GM19395 (cell line): ENCODE measurements around the gene ATG10.
"Not testable (repeated sequence)": the region's sequence is repeated elsewhere in the genome, so short reads cannot be mapped to it uniquely, and the experiment has no call there.

Source experiments
- ATAC-seq: cut with Tn5 transposase; IDR thresholded peaks from one replicate; pipeline ENCODE4 v1.9.1; 2021; ENCODE audit warnings: mild to moderate bottlenecking, moderate library complexity; ENCODE audit not compliant: unreplicated experiment

The ATG10 gene

GRCh38 chr5:82273426-82273825 lies 301.6 kb downstream of the ATG10 start:
- ATAC-seq: not testable (repeated sequence)

- ATAC-seq: no peak
These were observed 302.8 kb downstream of the ATG10 start for GRCh38 chr5:82274343-82275211.

GRCh38 chr5:82275216-82275664 lies 303.4 kb downstream of the ATG10 start:
- no peak for ATAC-seq

GRCh38 chr5:82276800-82277612 lies 305.2 kb downstream of the ATG10 start:
- no peak for ATAC-seq

GRCh38 chr5:82277613-82277986 lies 305.8 kb downstream of the ATG10 start:
- peak; percentile 5 for ATAC-seq

GRCh38 chr5:82277987-82278710 lies 306.3 kb downstream of the ATG10 start, which contains the start of gene RPS23:
TSS of gene RPS23 (minus strand) at chr5:82278354. CDS start at chr5:82278323, 31 bp downstream.
- ATAC-seq: peak; percentile 96

- ATAC-seq: no peak
These were observed 307.0 kb downstream of the ATG10 start for GRCh38 chr5:82278711-82279370.

GRCh38 chr5:82283893-82284292 lies 312.1 kb downstream of the ATG10 start:
- no peak for ATAC-seq

- no peak for ATAC-seq
These were observed 313.4 kb downstream of the ATG10 start for GRCh38 chr5:82285206-82285605.

GRCh38 chr5:82287625-82288024 lies 315.8 kb downstream of the ATG10 start:
- no peak for ATAC-seq

GRCh38 chr5:82290005-82290404 lies 318.2 kb downstream of the ATG10 start:
- no peak for ATAC-seq

GRCh38 chr5:82290908-82291307 lies 319.1 kb downstream of the ATG10 start:
- no peak for ATAC-seq

GRCh38 chr5:82291420-82291819 lies 319.6 kb downstream of the ATG10 start:
- no peak for ATAC-seq

GRCh38 chr5:82295144-82295543 lies 323.3 kb downstream of the ATG10 start:
- ATAC-seq: no peak

GRCh38 chr5:82295959-82296531 lies 324.2 kb downstream of the ATG10 start:
- ATAC-seq: no peak

GRCh38 chr5:82296929-82297328 lies 325.1 kb downstream of the ATG10 start:
- ATAC-seq: no peak

- ATAC-seq: no peak
These were observed 325.9 kb downstream of the ATG10 start for GRCh38 chr5:82297711-82298110.

GRCh38 chr5:82298668-82299067 lies 326.8 kb downstream of the ATG10 start:
- ATAC-seq: no peak

GRCh38 chr5:82301190-82301589 lies 329.4 kb downstream of the ATG10 start:
- ATAC-seq: no peak
